ENCODE data around the gene CDH5.

GRCh38 chr16:66377324-66377723 is 10.8 kb downstream of the CDH5 start:
- no peak for TF ChIP-seq CTCF (IDR thresholded peaks at IDR 0.05; ENCODE audit: control extremely low read depth in 1 of 3, insufficient read depth in 1 of 3, low read depth in 1 of 3, low read length in 3 of 3)
- TF ChIP-seq EZH2 (IDR thresholded peaks at IDR 0.05; ENCODE audit: low read depth, low read length, severe bottlenecking), result no peak
- no peak for TF ChIP-seq ZNF274 (IDR thresholded peaks at IDR 0.05; ENCODE audit: borderline replicate concordance, extremely low read depth, low read length)
- no peak for TF ChIP-seq BACH1 (IDR thresholded peaks at IDR 0.05; ENCODE audit: low read length)
- TF ChIP-seq JUN (IDR thresholded peaks at IDR 0.05; ENCODE audit: low read depth, low read length), result no peak
- TF ChIP-seq YY1 (IDR thresholded peaks at IDR 0.05; ENCODE audit: low read depth, low read length), result no peak
- TF ChIP-seq SP2 (IDR thresholded peaks at IDR 0.05; ENCODE audit: low read length), result no peak
- TF ChIP-seq POLR2AphosphoS5 (IDR thresholded peaks at IDR 0.05; ENCODE audit: low read depth, low read length), result no peak
- no peak for TF ChIP-seq RNF2 (IDR thresholded peaks at IDR 0.05; ENCODE audit: borderline replicate concordance, low read depth, low read length, missing control alignments, poor library complexity, severe bottlenecking)
